GM21737 (cell line): ENCODE results near the gene PLEKHG5.

Source experiments
- ATAC-seq: cut with Tn5 transposase; IDR thresholded peaks from one replicate; pipeline ENCODE4 v1.9.1; 2021; ENCODE audit warnings: mild to moderate bottlenecking, moderate library complexity; ENCODE audit not compliant: unreplicated experiment

PLEKHG5 gene

DNA sequence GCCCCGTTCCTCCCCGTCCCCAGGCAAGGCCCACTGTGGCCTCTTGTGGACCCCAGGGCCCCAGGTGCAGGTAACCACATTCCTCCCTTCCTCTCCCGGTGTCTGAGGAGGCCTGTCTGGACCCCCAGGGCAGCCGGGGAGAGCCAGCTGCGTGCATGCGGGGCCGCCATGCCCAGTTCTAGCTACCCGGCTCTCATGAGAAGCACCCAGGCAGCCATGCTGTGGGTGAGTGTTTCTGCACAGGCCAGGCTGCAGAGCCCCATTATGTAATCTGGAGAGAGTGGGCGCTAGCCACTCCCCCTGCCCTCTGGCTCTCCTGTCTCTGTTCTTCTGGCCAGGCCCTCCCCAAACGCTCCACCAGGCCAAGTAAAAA, 18.4 kb upstream of the PLEKHG5 start:
- ATAC-seq: no peak

DNA sequence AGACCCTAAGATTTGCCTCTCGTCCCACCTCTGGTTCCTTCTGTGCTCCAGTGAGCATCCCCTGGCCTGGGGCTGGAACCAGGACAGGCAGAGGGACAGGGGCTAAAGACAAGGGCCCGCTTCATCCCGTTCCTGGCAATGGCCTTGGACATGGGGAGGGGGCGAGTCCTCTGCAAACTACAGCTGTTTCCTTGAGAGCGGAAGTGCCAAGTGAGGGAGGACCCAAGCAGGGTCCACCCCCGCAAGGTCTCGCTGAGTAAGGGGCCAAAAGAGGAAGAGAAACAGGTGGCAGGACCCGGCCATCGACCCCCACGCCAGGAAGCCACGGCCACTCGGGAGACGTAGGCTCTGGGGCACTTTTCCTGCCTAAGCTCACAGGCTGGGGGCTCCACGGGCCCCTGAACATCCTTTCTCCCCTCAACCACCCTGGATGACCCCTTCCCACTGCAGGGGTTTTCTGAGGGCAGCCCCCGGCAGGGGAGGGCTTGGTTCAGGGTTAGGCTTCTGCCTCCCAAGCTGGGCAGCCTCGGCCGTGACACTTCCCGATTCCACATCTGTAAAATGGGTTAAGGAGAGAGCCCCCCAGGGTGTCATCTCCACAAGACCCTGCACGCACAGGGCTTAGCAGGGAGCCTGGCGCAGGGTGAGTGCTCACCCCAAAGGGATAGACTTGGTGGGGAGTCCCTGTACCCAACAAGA, 17.9 kb upstream of the PLEKHG5 start:
- no peak for ATAC-seq

DNA sequence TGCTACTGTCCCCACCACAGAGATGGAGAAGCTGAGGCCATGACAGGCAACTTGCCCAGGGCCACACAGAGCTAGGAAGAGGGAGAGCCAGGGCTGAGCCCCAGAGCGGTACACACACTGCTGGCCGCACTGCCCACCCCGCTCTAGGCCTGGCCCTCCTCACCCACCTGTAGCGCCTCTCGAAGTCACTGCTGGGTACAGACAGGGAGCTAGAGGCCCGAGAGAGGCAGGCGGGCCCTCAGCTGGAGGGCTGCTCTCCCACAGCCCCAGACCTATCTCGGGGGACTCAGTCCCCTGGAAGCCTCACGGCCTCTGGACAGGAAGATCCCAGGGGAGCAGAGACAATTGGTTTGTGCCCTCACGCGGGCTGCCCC, 17.3 kb upstream of the PLEKHG5 start:
- no peak for ATAC-seq

DNA sequence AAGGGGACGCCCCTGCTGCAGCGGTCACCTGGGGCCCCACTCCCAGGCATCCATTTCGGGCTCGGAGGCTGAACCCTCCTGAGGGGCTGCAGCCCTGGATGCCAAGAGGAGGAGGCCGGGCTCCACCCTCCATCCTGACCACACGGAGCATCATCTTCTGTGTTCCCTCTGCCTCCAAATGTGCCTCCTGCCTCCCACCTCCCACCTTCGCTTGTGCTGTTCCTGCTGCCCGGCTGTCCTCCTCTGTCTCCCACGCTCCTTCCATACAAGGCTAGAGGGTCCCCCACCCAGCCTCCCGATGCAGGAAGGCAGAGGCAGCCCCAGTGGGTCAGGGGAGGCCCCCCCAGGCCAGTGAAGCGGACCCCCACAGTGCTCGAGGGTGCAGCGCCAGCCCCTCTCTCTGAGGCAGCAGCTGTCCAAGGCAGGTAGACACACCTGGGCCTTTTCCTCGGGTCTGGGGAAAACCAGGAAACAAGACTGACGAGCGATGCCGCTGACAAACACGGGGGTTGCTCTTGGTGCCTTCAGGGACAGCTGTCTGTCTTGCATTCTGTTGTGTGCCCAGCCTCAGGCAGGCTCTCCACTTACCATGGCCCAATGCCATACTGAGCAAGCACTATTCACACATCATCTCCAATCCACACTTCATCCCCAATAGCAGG, 16.8 kb upstream of the PLEKHG5 start:
- ATAC-seq: no peak

DNA sequence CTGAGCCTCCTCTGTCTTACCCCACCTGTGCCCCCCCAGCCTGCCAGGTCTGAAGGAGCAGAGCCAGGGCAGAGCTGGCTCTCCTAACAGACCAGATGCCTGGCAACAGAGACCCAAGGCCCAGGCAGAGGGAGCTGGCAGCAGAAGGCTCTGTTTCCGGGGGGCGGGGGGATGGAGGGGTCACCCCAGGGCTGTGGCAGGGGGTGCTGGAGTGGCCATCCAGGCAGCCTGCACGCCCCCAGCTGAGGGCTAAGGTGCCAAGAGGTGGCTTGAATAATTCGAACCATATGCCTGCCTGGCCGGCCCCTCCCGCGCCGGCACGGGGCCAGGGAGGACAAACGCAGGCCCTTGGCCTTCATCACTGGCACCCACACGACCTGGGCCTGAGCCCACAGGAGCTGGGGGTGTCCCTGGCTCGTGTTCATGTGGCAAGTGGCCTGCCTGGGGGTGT, 16.0 kb upstream of the PLEKHG5 start:
- ATAC-seq: no peak

DNA sequence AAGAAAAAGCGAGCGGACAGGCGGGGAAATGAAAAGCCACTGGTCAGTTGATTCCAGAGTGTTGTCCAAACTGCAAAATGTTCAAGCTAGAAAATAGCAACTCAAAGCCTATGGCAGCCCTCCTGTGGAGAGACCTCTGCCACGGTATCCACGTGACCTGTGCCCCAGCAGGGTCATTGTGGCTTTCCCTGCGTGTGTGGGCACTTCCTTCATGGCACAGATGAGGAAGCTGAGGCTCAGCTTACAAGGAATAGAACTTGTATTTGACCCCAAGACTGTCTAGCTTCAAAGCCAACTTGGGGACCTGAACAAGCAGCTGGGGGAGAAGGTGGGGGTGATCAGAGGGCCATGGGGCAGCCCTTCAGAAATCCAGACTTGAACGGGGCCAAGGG, 15.6 kb upstream of the PLEKHG5 start:
- no peak for ATAC-seq

DNA sequence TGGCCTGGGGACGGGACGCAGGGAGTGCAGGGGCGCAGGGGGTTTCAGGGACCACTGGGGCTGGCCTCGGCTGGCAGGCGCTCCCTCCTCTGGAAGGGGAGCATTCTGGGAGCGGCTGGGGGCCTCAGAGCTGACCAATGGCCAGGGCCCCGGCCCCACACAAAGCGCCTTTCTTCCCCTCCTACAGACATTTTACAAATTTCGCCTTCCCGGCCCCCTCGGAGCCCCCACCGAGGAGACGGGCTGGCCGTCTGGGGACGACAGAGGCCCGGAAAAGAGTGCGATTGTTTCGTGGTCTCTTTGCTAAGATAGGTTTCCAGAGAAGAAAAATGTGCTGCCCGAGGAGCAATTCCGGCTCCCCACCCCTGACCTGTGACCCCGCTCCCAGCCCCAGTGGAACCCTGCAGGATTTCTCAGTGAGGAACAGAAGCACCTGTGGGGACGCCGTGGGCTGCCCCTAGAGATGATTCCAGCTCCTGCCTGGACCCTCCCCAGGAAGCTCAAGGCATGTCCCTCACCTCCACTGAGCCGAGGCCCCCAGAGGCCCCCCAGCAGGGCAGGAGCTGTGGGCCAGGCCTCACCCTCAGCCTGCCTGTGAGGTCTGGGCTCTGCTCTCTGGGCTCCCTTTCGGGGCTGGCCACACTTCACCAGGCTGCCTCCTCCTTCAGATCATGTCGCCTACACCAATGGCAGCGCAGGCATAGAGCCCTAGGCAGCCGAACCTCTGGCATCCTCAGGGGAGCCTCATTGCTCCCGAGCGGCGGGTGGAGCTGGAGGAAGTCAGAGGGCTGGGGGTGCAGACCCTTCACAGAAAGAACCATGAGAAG, 15.0 kb upstream of the PLEKHG5 start:
- ATAC-seq: no peak

DNA sequence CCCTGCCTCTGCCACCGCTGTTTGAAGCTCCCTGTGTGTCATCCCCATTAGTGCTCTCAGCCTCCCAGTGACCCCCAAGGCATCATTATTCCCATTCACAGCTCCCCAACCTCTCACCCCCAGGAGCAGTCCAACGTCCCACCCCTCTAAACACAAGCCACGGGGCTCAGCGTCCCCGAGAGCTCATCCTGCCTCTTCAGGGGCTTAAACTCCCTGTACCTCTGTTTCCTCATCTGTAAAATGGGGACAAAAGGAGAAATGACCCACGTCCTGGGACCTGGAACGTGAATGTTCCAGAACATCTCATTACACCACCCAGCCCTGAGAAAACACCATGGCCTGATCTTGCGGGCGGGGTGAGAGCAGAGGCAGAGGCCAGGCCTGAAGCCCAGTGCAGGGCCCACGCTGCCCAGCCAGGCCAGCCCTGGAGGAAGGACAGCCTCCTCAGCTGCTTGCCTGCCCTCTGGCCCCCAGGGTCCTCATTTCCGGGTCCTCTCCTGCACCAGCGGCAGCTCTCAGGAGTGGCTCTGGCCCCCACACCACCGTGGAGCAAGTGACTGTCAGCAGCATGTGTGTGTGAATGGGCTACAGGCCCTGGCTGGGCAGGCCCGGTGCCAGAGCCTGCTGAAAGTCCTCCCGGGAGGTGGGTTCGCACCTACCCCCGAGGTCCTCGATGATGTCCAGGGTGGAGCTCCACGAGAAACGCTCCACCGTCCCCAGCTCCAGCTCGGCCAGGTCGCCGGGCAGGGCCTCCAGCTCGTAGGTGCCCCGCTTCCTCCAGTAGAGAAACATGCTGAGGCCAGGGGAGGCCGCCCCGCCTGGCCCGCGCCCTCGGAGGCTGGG, 14.1 kb upstream of the PLEKHG5 start:
- ATAC-seq: no peak

DNA sequence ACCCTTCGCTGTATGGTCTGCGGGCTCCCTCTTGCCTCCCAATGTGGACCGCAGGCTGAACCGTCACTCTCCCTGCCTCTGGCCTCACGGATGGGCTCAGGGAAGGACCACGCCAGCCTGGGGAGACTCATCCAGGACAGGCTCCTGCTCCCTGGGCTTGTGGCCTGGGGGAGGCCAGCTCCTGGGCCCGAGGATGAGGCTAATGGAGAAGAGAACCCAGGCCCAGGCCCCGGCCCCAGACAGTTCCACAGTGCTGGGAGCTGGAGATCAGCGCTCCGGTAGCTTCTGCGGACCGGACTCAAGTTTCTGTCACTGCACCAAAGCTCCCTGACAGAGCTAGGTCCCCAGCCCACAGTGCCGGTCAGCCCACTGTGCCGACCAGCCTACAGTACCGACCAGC, 13.4 kb upstream of the PLEKHG5 start:
- no peak for ATAC-seq

DNA sequence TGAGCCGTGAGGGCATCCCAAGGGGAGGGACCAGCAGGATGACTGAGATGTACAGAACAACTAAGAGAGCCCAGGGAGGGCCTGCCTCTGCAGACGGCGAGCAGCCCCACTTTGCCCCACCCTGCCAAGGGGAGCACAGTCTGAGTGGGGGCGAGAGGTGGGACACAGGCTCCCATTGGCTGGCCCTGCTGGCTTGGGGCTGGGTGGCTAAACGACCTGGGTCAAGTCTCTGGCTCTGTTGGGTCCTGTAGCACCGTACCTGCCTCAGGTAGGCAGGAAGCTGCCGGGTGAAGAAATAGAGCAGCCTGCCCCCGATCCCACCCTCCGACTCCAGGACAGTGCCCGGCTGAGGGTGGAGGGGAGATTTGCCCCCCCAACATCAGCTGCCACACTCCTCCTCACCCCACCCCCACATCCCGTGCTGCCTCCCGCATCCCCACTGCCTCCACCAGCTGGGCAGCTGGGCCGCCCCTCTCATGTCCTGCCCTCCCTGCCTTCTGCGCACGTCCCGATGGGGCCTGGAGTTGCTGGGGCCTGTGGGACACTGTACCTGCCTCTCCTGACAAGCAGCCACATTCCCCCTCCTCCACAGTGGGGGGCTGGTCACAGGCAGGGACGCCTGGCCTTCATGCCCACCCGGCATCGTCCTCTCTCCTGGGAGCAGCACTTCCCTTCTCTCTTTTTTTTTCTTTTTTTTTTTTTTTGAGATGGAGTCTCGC, 12.6 kb upstream of the PLEKHG5 start:
- ATAC-seq: no peak

DNA sequence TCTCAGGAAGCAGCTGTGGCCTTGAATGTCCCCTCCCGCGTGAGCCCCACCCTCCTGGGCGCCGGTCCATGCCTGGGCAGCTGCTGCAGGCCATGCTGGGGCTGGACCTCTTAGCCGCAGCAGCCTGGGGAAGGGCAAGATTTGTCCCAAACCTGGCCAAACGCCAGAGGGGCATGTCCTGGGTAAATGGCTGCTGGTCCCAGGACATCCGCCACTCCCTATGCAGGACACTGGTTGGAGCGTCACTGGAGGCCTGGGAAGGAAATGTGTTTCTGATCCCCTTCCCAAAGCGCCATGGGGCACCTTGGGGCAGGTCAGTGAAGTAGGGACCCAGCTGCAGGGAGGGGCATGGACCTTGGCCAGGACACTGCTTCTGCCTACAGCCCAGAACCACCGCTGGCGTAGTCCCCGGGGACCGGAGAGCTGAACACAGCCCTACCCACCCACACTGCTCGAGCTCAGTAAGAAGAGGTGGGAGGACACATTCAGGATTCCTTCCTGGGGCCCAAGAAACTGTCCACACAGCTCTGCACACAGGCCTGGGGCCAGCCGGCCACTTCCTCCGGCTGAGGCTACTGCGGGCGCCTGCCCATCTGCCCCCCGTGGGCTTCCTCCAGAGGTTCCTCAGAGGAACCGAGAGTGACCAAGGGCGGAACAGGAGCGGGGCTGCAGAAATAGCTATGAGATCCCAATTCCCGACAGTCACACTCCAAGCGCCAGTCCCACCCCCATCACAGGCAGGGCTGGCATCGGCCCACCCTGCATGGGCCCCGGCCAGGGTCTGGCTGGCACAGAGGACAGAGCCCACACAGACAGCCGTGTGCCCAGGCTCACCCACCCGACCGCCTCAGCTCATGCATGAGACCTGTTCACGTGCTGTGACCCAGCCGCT, 10.8 kb upstream of the PLEKHG5 start:
- no peak for ATAC-seq

DNA sequence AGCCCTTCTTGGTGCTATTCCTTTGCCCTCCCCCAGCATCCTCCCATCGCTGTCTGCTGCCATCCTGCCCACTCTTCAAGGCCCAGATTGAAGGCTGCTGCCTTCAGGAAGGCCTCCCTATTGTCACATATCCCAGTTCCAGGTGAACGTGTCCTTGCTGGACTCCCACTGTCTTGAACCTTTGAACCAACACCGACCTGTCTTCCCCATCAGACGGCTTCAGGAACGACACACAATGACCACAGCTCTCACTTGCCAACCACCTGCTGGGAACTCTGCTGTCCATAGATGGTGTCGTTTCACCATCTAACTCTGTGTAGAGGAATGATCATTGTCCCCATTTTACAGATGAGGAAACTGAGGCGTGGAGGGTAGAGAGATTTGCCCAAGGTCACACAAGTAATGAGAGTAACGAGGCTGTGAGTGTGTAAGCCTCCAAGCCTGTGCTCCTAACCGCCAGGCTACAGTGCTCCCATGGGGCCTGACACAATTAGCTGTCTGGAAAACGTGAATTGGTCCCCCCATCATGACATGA, 9.9 kb upstream of the PLEKHG5 start:
- ATAC-seq: no peak

DNA sequence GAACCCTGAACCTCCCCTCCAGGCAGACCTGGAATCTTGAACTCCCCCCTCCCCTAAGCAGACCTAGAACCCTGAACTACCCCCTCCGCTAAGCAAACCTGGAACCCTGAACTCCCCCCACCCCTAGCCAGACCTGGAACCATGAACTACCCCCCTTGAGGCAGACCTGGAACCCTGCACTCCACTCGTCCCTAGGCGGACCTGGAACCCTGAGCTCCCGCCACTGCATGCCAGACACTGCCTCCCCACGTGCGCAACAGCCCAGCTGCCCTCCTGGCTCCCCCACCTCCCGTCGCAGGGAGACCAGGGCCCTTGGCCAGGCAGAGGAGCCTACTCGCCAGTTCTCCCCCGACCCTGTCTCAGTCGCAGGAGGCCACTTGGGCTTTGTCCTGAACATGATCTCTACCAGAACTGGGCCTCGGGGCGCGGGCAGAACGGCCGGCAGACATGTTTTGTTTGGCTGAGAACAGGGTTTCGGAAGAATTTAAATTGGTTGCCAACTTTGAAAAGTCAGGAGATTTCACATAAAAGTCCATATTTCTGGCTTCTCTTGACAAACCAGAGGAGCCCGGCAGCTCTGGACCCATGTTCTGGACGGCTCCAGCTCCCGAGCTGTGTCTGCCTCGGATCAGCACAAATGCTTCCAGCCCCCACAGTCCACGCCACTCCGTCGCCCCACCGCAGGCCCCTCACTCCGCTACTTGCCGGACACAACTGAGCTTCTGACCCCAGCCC, 9.2 kb upstream of the PLEKHG5 start:
- no peak for ATAC-seq

DNA sequence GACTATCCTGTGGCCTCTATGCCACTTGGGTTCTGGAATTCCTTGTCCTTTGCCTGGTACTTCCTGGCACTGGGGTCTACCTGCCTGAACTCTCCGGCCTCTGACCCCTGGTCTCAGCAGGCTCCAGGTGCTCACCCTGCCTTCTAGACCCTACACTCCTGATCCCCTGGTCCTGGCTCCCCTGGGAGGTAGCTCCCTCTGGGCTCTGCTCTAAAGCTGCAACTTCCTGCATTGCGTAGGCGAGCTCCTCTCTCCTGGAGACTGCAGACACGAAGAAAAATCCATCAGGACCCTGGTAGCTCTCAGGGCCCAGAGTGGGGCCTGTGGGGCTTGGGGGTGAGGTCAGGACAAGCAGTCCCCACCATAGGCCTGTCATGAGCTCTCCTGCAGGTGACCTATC, 7.8 kb upstream of the PLEKHG5 start:
- ATAC-seq: no peak

DNA sequence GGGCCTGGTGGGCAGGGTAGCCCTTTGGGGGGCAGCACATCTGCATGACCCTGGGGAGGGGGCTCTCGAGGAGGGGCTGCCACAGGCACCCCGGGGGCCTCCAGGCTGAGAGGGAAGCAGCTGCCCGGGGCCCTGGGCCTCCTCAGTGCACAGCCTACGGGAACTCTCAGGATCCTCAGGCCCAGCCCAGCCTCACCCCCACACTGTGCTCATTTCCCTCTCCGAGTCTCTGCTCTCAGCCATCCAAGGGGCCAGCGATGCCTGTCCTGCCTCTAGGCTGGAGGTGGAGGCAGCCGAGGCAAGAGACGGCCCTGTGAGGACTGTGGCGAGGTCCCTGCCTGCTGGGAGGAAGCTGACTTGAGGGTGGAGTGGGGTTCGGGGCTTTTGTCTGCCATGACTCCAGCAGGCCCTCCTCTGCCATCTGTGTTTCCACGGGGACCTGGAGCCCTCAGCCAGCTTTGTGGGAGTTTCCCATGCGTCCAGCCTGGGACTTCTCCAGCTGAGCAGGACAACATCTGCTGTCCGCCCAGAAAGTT, 7.2 kb upstream of the PLEKHG5 start:
- ATAC-seq: no peak

DNA sequence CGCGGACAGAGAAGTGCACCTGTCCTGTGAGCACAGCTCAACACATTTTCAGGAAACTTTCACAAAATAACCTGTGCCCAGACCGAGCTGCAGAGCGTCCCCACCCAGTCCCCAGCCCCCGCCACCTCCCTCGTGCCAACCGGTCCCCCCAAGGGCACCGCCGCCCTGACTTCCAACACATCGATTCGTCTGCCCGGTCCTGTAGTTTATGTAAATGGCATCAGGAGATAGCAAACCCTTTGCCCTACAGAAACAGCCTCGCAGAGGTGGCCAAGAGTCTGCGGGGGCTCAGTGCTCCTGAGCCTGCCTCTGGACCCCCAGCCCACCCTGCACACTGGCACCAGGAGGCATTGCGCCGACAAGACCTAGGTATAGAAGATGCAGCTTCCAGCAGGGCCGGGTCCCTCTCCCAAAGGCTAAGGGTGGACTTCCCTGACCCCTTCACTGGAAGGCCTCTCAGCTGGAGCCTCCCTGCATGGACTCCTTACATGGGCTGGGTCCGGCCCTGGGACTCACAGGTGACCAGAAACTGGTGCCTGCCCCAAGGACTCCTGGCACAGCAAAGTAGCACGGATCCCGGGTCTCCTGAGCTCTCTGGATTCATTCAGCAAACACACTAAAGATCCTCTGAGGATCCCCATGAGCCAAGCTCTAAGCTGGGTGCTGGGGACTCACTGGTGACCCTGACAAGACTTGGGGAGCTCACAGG, 6.6 kb upstream of the PLEKHG5 start:
- no peak for ATAC-seq

DNA sequence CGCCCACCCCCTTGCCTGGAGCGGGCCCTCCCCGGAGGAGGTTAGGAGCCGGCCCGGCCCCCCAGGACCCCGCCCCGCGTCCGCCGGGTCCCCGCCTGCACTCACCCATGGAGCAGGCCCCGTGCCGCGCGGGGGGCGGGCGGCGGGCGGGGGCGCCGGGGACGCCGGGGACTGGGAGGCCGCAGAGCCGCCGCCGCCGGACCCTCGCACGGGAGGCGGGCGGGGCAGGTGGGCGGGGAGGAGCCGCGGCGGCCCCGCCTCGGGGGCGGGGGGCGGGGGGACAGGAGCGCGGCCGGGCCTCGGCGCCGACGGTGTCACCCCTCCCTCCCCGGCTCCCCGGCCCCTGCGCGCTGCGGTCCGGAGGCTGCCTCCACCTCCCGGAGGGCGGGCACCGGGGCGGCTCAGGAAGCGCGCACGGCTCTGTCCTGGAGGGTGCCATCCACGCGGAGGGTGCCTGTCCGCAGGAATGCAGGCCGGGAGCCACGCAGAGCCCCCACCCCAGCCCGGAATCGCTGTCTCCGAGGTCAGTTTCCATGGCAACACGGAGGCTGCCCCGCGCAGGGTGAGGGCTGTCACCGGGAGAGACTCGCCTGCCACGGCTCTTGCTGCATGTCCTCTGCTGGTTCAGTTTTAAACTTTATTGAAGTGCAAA, 5.9 kb upstream of the PLEKHG5 start:
- no peak for ATAC-seq
